Neural progenitor cell (in vitro differentiated cells): ENCODE results near the gene DEPDC7.

Experiments
- CTCF ChIP-seq: fragments of 200-600 bp; sonication (generic); IDR thresholded peaks from 2 replicates; pipeline ENCODE4 v1.5.1; 2017; ENCODE audit warnings: antibody characterized with exemption, mild to moderate bottlenecking
- EZH2phosphoT487 ChIP-seq: fragments of 200-600 bp; sonication (generic); IDR thresholded peaks from 2 replicates; pipeline ENCODE4 v1.6.1; 2017; ENCODE audit warnings: antibody characterized with exemption

GRCh38 chr11:33027233-33027632, 11.6 kb downstream of the DEPDC7 start:
- no peak for TF ChIP-seq CTCF
- no peak for TF ChIP-seq EZH2phosphoT487
